Panc1 (cell line): ENCODE measurements around the gene MRRF. TPM values are rescaled to one million over a fixed set of nuclear protein-coding genes. Genes with fewer than 3 reads are reported as not detected.
A peak's percentile ranks its signal among the peaks of the same experiment; 100 is the strongest.

Source experiments
- ATAC-seq: fragments of 200-7000 bp; cut with Tn5 transposase; 2 replicates; pipeline ENCODE4 v1.9.1; 2020; ENCODE audit warnings: mild to moderate bottlenecking, moderate library complexity
- BruUV-seq: library from RNA; stranded (reverse); fragments of 400-500 nt; replicated peaks from 2 replicates; lab custom pipeline; 2021; lab: Mats Ljungman, UMichigan
- CTCF ChIA-PET: fragments of 300-600 bp; sonication (Branson Sonifier 250); formaldehyde crosslinking; loops from one replicate; lab custom pipeline; 2022; ENCODE audit warnings: antibody characterized with exemption; lab: Charles Lee
- POLR2A ChIA-PET: fragments of 300-600 bp; sonication (Branson Sonifier 250); formaldehyde crosslinking; loops from one replicate; lab custom pipeline; 2022; ENCODE audit warnings: antibody characterized with exemption; lab: Charles Lee
- DNase-seq: peaks from one replicate; pipeline ENCODE4 v3.0.0-alpha.2; 2010; ENCODE audit warnings: low read depth, low spot score
- H3K27ac ChIP-seq: 2 replicates; pipeline ENCODE4 v1.5.1; 2011; ENCODE audit warnings: mild to moderate bottlenecking, low read length, inconsistent platforms
- H3K27me3 ChIP-seq: fragments of 200-500 bp; sonication (Bioruptor generic); 2 replicates; pipeline ENCODE4 v1.6.0; 2014; ENCODE audit warnings: low read length, inconsistent platforms; ENCODE audit not compliant: control insufficient read depth, insufficient read depth
- H3K36me3 ChIP-seq: fragments of 200-500 bp; sonication (Bioruptor generic); 2 replicates; pipeline ENCODE4 v1.5.1; 2014; ENCODE audit warnings: inconsistent platforms, mild to moderate bottlenecking, low read length, moderate library complexity; ENCODE audit not compliant: control insufficient read depth, insufficient read depth
- H3K4me1 ChIP-seq: 2 replicates; pipeline ENCODE4 v1.5.1; 2011; ENCODE audit warnings: inconsistent platforms, mild to moderate bottlenecking, low read length, moderate library complexity; ENCODE audit not compliant: control insufficient read depth, insufficient read depth
- H3K4me3 ChIP-seq, 2 experiments: 2 replicates each; pipeline ENCODE4 v1.5.1; 2011 to 2012; ENCODE audit warnings: low read depth in 2 of 2, low read length in 2 of 2, mild to moderate bottlenecking in 2 of 2, inconsistent platforms in 1 of 2, moderate library complexity in 1 of 2
- H3K9me3 ChIP-seq: fragments of 200-500 bp; sonication (Bioruptor generic); 2 replicates; pipeline ENCODE4 v1.5.1; 2014; ENCODE audit warnings: low read depth, mild to moderate bottlenecking, inconsistent platforms, low read length, moderate library complexity; ENCODE audit not compliant: control insufficient read depth, insufficient read depth
- POLR2AphosphoS5 ChIP-seq: IDR thresholded peaks from 2 replicates; pipeline ENCODE4 v1.6.1; 2012; ENCODE audit warnings: mild to moderate bottlenecking, low read depth, low read length, moderate library complexity
- SIN3A ChIP-seq: IDR thresholded peaks from 2 replicates; pipeline ENCODE4 v1.6.1; 2012; ENCODE audit warnings: low read depth, mild to moderate bottlenecking, low read length, moderate library complexity, borderline replicate concordance; ENCODE audit not compliant: insufficient read depth
- TCF7L2 ChIP-seq: IDR thresholded peaks from 2 replicates; pipeline ENCODE4 v1.6.1; 2011; ENCODE audit warnings: mild to moderate bottlenecking, low read depth, low read length, inconsistent platforms
- in situ Hi-C: cut with HindIII; loops from 2 replicates; pipeline ENCODE4 v1.10.0; 2016; ENCODE audit warnings: low sequenced_read_pairs, low pct_unique_long_range_greater_than_20kb
- intact Hi-C: fragments of 100-400 bp; cut with micrococcal nuclease; formaldehyde crosslinking; loops from one replicate; pipeline ENCODE4 v1.10.0; 2022; ENCODE audit not compliant: unreplicated experiment
- total RNA-seq: library from RNA; stranded (reverse); gene quantifications from one replicate; pipeline ENCODE4 v1.2.1, GENCODE V29; 2021; ENCODE audit not compliant: unreplicated experiment
- TF ChIP-seq, protein P1 (sequence below), 2 experiments: IDR thresholded peaks; 2 replicates each; pipeline ENCODE4 v1.6.1; 2011 to 2012; ENCODE audit warnings: low read depth in 2 of 2, control low read depth in 1 of 2, low read length in 1 of 2, mild to moderate bottlenecking in 1 of 2, moderate library complexity in 1 of 2; ENCODE audit not compliant: insufficient read depth in 1 of 2
- TF ChIP-seq, protein P2 (sequence below): fragments of 450-650 bp; IDR thresholded peaks from 2 replicates; pipeline ENCODE4 v1.5.1; 2017; ENCODE audit warnings: mild to moderate bottlenecking

Gene MRRF
- total RNA-seq, 1 experiment from 2014 or later, result 28.4 TPM

DNA sequence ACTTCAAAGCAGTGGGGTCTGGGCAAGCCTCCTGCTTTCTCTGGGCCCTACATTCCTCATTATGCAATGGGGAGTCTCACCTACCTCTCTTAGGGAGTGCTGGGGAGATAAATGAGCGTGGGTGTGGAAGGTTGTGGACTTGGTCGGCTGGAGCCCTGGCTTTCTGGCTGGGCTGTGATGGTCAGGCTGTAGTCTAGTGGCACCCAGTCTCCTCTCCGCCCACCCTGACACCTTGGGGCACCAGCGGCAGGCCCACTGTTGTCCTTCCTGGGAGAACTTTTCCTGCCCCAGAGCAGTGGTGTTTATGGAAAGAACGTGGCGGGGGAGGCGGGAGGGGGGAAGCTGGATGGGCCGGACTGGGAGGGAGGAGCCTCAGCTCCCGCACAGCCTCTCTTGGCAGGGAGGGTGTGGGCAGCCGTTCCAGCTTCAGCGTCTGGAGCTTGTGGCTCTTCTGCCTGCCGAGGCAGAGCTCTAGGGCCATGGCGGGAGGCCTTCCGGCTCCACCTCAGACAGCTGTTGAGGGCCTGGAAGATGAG is 110.3 kb downstream of the MRRF start:
- Histone ChIP-seq H3K9me3 (no peaks in the 10 kb centered on the region), H3K27ac (peak overlapping the region; percentile 48; the same call in 1 of the 2 replicates), H3K27me3 (no peaks in the 10 kb centered on the region), H3K36me3 (no peaks in the 10 kb centered on the region), H3K4me1 (peaks cover 6% of the 10 kb centered on the region; the same call in 1 of the 2 replicates), H3K4me3 (no peak overlapping the region)
- no TSS peak for BruUV-seq
- no peak for DNase-seq
- CTCF ChIA-PET, result no interaction called here
- TF ChIP-seq, protein P1, sequence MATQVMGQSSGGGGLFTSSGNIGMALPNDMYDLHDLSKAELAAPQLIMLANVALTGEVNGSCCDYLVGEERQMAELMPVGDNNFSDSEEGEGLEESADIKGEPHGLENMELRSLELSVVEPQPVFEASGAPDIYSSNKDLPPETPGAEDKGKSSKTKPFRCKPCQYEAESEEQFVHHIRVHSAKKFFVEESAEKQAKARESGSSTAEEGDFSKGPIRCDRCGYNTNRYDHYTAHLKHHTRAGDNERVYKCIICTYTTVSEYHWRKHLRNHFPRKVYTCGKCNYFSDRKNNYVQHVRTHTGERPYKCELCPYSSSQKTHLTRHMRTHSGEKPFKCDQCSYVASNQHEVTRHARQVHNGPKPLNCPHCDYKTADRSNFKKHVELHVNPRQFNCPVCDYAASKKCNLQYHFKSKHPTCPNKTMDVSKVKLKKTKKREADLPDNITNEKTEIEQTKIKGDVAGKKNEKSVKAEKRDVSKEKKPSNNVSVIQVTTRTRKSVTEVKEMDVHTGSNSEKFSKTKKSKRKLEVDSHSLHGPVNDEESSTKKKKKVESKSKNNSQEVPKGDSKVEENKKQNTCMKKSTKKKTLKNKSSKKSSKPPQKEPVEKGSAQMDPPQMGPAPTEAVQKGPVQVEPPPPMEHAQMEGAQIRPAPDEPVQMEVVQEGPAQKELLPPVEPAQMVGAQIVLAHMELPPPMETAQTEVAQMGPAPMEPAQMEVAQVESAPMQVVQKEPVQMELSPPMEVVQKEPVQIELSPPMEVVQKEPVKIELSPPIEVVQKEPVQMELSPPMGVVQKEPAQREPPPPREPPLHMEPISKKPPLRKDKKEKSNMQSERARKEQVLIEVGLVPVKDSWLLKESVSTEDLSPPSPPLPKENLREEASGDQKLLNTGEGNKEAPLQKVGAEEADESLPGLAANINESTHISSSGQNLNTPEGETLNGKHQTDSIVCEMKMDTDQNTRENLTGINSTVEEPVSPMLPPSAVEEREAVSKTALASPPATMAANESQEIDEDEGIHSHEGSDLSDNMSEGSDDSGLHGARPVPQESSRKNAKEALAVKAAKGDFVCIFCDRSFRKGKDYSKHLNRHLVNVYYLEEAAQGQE (IDR thresholded peaks at IDR 0.05; ENCODE audit: insufficient read depth in 1 of 2, low read depth in 2 of 2, low read length in 1 of 2), result no peak
- no peak for TF ChIP-seq TCF7L2
- TF ChIP-seq SIN3A, result no peak
- no peak for TF ChIP-seq POLR2AphosphoS5
- TF ChIP-seq, protein P2, sequence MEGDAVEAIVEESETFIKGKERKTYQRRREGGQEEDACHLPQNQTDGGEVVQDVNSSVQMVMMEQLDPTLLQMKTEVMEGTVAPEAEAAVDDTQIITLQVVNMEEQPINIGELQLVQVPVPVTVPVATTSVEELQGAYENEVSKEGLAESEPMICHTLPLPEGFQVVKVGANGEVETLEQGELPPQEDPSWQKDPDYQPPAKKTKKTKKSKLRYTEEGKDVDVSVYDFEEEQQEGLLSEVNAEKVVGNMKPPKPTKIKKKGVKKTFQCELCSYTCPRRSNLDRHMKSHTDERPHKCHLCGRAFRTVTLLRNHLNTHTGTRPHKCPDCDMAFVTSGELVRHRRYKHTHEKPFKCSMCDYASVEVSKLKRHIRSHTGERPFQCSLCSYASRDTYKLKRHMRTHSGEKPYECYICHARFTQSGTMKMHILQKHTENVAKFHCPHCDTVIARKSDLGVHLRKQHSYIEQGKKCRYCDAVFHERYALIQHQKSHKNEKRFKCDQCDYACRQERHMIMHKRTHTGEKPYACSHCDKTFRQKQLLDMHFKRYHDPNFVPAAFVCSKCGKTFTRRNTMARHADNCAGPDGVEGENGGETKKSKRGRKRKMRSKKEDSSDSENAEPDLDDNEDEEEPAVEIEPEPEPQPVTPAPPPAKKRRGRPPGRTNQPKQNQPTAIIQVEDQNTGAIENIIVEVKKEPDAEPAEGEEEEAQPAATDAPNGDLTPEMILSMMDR, result no peak
- in situ Hi-C loops, result no loop called here
- POLR2A ChIA-PET, result no interaction called here
- no peak for ATAC-seq
- intact Hi-C loops, result no loop called here

DNA sequence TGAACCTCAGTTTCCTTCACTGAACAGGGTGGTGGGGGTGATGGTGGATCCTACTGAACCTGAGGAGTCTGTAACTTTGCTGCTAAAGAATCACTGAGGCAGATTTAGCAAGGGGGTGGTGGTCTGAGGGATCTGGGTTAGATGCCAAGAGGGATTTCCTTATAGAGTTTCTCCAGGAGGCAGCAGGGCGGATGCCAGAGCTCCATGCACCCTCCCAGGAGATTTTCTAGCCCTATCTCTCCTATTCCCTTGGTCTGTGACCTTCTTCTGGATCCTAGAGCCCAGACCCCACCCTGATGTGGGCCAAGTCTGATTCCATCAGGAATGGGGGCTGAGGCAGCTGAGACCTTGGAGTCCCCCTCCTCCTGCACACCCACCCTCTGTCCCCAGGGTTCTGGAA is 112.1 kb downstream of the MRRF start:
- CTCF ChIA-PET, result no interaction called here
- DNase-seq, result no peak
- H3K4me3 ChIP-seq, result no peak overlapping the region
- BruUV-seq, result no TSS peak
- peaks cover 6% of the 10 kb centered on the region; the same call in 1 of the 2 replicates for H3K4me1 ChIP-seq
- H3K27ac ChIP-seq, result peak overlapping the region; percentile 61
- TF ChIP-seq POLR2AphosphoS5, result no peak
- TF ChIP-seq, protein P1 (IDR thresholded peaks at IDR 0.05; ENCODE audit: insufficient read depth in 1 of 2, low read depth in 2 of 2, low read length in 1 of 2), result no peak
- TF ChIP-seq SIN3A, result no peak
- TF ChIP-seq, protein P2, result no peak
- no peak for TF ChIP-seq TCF7L2
- no peaks in the 10 kb centered on the region for H3K9me3 ChIP-seq
- POLR2A ChIA-PET, result no interaction called here
- H3K36me3 ChIP-seq, result no peaks in the 10 kb centered on the region
- in situ Hi-C loops, result no loop called here
- H3K27me3 ChIP-seq, result no peaks in the 10 kb centered on the region
- intact Hi-C loops, result no loop called here
- ATAC-seq, result no peak
